Measurements from ENCODE around the gene SCAF8.

DNA sequence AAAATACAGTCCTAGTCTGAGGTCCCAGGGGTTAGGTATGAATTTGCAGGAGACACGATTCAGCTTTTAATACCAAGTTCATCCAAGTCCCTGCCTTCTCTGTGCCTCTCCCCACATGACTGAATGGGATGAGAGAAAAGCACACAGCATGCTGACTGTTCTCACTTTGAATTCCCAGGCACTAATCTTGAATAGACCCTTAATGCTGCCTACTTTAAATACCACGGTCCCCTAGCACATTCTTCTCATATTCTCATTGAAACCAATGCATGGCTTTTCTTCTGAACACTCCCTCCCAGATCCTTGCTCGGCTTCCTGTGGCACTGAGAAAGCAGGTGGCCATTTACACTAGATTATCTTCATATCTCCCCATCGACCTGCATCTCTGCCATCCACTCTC, 30.1 kb upstream of the SCAF8 start:
- TF ChIP-seq RCOR1 (IDR thresholded peaks at IDR 0.05; ENCODE audit: low read length) (no peak), USF2 (IDR thresholded peaks at IDR 0.05; ENCODE audit: borderline replicate concordance, low read depth, low read length) (no peak)

Measured in SK-N-SH (cell line).